Common myeloid progenitor, CD34-positive (primary cell): ENCODE results near the gene SGSH.
"Not testable (repeated sequence)": the region's sequence is repeated elsewhere in the genome, so short reads cannot be mapped to it uniquely, and the experiment has no call there.

Experiments used
- CTCF ChIA-PET: fragments of 350-600 bp; sonication (Branson Sonifier 250); formaldehyde crosslinking; loops from one replicate; lab custom pipeline; 2021; ENCODE audit warnings: antibody characterized with exemption; lab: Charles Lee
- POLR2A ChIA-PET: fragments of 350-600 bp; sonication (Branson Sonifier 250); formaldehyde crosslinking; loops from one replicate; lab custom pipeline; 2021; ENCODE audit warnings: antibody characterized with exemption; lab: Charles Lee
- DNase-seq, 3 donors: peaks; one replicate each; pipeline versions ENCODE4 v3.0.0 to v3.0.0-alpha.2; 2013
- H3K27ac ChIP-seq, 2 experiments: 1 replicate in 1 of 2; 2 replicates in 1 of 2; pipeline ENCODE4 v1.7.0; 2013; ENCODE audit warnings: inconsistent platforms in 2 of 2, low read length in 2 of 2, mild to moderate bottlenecking in 2 of 2, low read depth in 1 of 2, moderate library complexity in 1 of 2; ENCODE audit not compliant: severe bottlenecking in 2 of 2, insufficient read depth in 1 of 2, poor library complexity in 1 of 2
- H3K27me3 ChIP-seq, 5 experiments: replicated peaks in 2 of 5; 1 replicate in 3 of 5; 2 replicates in 2 of 5; pipeline versions ENCODE4 v1.6.1 to v1.7.0; 2013; ENCODE audit warnings: low read length in 4 of 5, mild to moderate bottlenecking in 2 of 5, moderate library complexity in 2 of 5, inconsistent platforms in 1 of 5; ENCODE audit not compliant: insufficient read depth in 5 of 5, control insufficient read depth in 4 of 5
- H3K36me3 ChIP-seq, 4 experiments: 1 replicate in 2 of 4; 2 replicates in 2 of 4; pipeline versions ENCODE4 v1.6.1 to v1.7.0; 2013; ENCODE audit warnings: low read length in 3 of 4, control low read depth in 1 of 4, mild to moderate bottlenecking in 1 of 4; ENCODE audit not compliant: control insufficient read depth in 4 of 4, insufficient read depth in 4 of 4
- H3K4me1 ChIP-seq, 4 experiments: 1 replicate in 3 of 4; 2 replicates in 1 of 4; pipeline versions ENCODE4 v1.6.1 to v1.7.1; 2013; ENCODE audit warnings: low read length in 3 of 4, mild to moderate bottlenecking in 3 of 4, control low read depth in 1 of 4, inconsistent platforms in 1 of 4, moderate library complexity in 1 of 4; ENCODE audit not compliant: control insufficient read depth in 4 of 4, insufficient read depth in 4 of 4; ENCODE audit errors: control extremely low read depth in 1 of 4
- H3K4me3 ChIP-seq, 7 experiments: 1 replicate in 4 of 7; 2 replicates in 3 of 7; pipeline versions ENCODE4 v1.5.1 to v1.7.0; 2013; ENCODE audit warnings: mild to moderate bottlenecking in 7 of 7, low read length in 6 of 7, moderate library complexity in 6 of 7, inconsistent platforms in 2 of 7, low read depth in 2 of 7, control low read depth in 1 of 7; ENCODE audit not compliant: insufficient read depth in 4 of 7, control insufficient read depth in 1 of 7; ENCODE audit errors: extremely low read depth in 1 of 7
- H3K9me3 ChIP-seq, 5 experiments: 1 replicate in 4 of 5; 2 replicates in 1 of 5; pipeline versions ENCODE4 v1.6.1 to v1.7.1; 2013; ENCODE audit warnings: low read length in 4 of 5, mild to moderate bottlenecking in 2 of 5, inconsistent platforms in 1 of 5, low read depth in 1 of 5, moderate library complexity in 1 of 5; ENCODE audit not compliant: control insufficient read depth in 4 of 5, insufficient read depth in 2 of 5; ENCODE audit errors: control extremely low read depth in 1 of 5
- WGBS: methylation state at CpG from one replicate; pipeline ENCODE4 v1.1.5; 2013; ENCODE audit not compliant: insufficient coverage; 5-methylcytosine and 5-hydroxymethylcytosine counted together

The SGSH gene

DNA sequence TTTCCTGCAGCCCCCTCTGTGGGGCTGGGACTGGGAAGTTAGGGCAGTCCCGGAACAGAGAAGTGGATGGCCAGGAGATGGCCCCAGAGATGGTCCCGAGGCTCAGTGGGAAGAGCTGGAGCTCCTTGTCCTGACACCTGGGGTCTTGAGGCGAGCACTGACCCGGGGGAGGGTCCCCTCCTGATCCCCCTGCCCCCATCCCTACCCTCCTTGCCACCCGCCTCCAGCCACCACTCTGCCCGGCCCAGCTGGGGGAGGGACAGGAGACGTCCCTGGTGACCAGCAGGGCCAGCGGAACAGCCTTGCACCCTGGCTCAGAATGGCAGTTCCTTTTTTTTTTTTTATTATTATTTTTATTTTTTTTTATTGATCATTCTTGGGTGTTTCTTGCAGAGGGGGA lies 26.6 kb upstream of the SGSH start:
- DNase-seq, result no peak
- ChIA-PET CTCF (interaction anchor here (1.5 kb wide), 1 partner anchor 8 kb away, joined by 5 read pairs; no protein-coding TSS in a partner anchor), POLR2A (no interaction called here)
- Histone ChIP-seq H3K4me1 (no peaks in the 10 kb centered on the region), H3K27me3 (peaks cover 0 to 2% (median 0%) of the 10 kb centered on the region in 5 experiments), H3K9me3 (no peaks in the 10 kb centered on the region), H3K27ac (no peak overlapping the region), H3K4me3 (no peak overlapping the region), H3K36me3 (no peaks in the 10 kb centered on the region)
- 92% methylated on average over 2 of the region's 8 CpGs for WGBS

- WGBS, result 93% methylated on average over 9 of the region's 19 CpGs
- Histone ChIP-seq H3K4me1 (no peaks in the 10 kb centered on the region), H3K36me3 (no peaks in the 10 kb centered on the region), H3K27ac (no peak overlapping the region), H3K27me3 (peaks cover 0 to 2% (median 0%) of the 10 kb centered on the region in 5 experiments), H3K4me3 (no peak overlapping the region), H3K9me3 (no peaks in the 10 kb centered on the region)
- ChIA-PET POLR2A (no interaction called here), CTCF (no interaction called here)
- DNase-seq, result no peak
Observed at GRCh38 chr17:80246266-80246681, 26.1 kb upstream of the SGSH start.

GRCh38 chr17:80245566-80246265 lies 25.6 kb upstream of the SGSH start:
- DNase-seq, result no peak
- H3K9me3 ChIP-seq, result no peaks in the 10 kb centered on the region
- H3K36me3 ChIP-seq, result no peaks in the 10 kb centered on the region
- WGBS, result 94% methylated on average over 17 of the region's 27 CpGs
- no peak overlapping the region for H3K4me3 ChIP-seq
- peaks cover 0 to 2% (median 0%) of the 10 kb centered on the region in 5 experiments for H3K27me3 ChIP-seq
- CTCF ChIA-PET, result no interaction called here
- POLR2A ChIA-PET, result no interaction called here
- no peaks in the 10 kb centered on the region for H3K4me1 ChIP-seq
- no peak overlapping the region for H3K27ac ChIP-seq

- H3K27ac ChIP-seq, result no peak overlapping the region
- H3K36me3 ChIP-seq, result no peaks in the 10 kb centered on the region
- H3K27me3 ChIP-seq, result peaks cover 0 to 2% (median 0%) of the 10 kb centered on the region in 5 experiments
- ChIA-PET POLR2A (interaction anchor here (1.0 kb wide), 1 partner anchor 467 kb away, joined by 3 read pairs; the partner anchor contains the start of gene CBX2), CTCF (no interaction called here)
- H3K4me1 ChIP-seq, result no peaks in the 10 kb centered on the region
- no peak for DNase-seq
- no peak overlapping the region for H3K4me3 ChIP-seq
- no peaks in the 10 kb centered on the region for H3K9me3 ChIP-seq
- 94% methylated on average over 19 of the region's 22 CpGs for WGBS
Observed at GRCh38 chr17:80244871-80245509, 24.9 kb upstream of the SGSH start.

DNA sequence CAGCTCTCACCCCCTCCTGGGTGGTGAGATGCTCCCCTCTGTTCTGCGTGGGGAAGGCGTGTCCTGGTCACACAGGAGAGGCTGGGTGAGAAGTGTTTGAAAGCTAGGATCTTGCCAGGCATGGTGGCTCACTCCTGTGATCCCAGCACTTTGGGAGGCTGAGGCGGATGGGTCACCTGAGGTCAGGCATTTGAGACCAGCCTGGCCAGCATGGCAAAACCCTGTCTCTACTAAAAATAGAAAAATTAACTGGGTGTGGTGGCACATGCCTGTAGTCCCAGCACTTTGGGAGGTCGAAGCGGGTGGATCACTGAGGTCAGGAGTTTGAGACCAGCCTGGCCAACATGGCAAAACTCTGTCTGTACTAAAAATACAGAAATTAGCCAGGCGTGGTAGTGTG lies 24.3 kb upstream of the SGSH start:
- H3K4me3 ChIP-seq, H3K27me3 ChIP-seq, DNase-seq, H3K27ac ChIP-seq, CTCF ChIA-PET, H3K4me1 ChIP-seq, H3K9me3 ChIP-seq, H3K36me3 ChIP-seq: not testable (repeated sequence)
- 100% methylated on average over 5 of the region's 6 CpGs for WGBS
- POLR2A ChIA-PET, result interaction anchor here (1.0 kb wide), 1 partner anchor 467 kb away, joined by 3 read pairs; the partner anchor contains the start of gene CBX2

- CTCF ChIA-PET, result no interaction called here
- H3K27ac ChIP-seq, result no peak overlapping the region
- no peak for DNase-seq
- POLR2A ChIA-PET, result interaction anchor here (1.0 kb wide), 1 partner anchor 466 kb away, joined by 3 read pairs; the partner anchor contains the start of gene CBX2
- H3K4me3 ChIP-seq, result no peak overlapping the region
- WGBS, result 97% methylated on average over 24 of the region's 26 CpGs
- H3K4me1 ChIP-seq, result no peaks in the 10 kb centered on the region
- H3K36me3 ChIP-seq, result no peaks in the 10 kb centered on the region
- peaks cover 0 to 2% (median 0%) of the 10 kb centered on the region in 5 experiments for H3K27me3 ChIP-seq
- no peaks in the 10 kb centered on the region for H3K9me3 ChIP-seq
Observed at GRCh38 chr17:80243526-80244433, 23.6 kb upstream of the SGSH start.
